Ureter (tissue), 1 donor: ENCODE results near the gene SMAD1. TPM values are rescaled to one million over a fixed set of nuclear protein-coding genes. Genes with fewer than 3 reads are reported as not detected.

Experiments
- DNase-seq: peaks from one replicate; pipeline ENCODE4 v3.0.0-alpha.2; 2020; ENCODE audit warnings: low spot score
- total RNA-seq: library from RNA; stranded (reverse); gene quantifications from one replicate; pipeline ENCODE4 v1.2.4, GENCODE V29; 2023
- donor health status: DM: yes; HTN: yes; CAD: no.

SMAD1 gene
- 43.7 TPM for total RNA-seq

- peak; percentile 85 for DNase-seq
Observed at GRCh38 chr4:145481164-145481941, at the start of gene SMAD1. SMAD1 (plus strand) TSS chr4:145481853; CDS start chr4:145514614, 32,761 bp downstream.

- no peak for DNase-seq
Observed at GRCh38 chr4:145433684-145434083, 48.0 kb upstream of the SMAD1 start.

GRCh38 chr4:145435646-145436045, 46.0 kb upstream of the SMAD1 start:
- DNase-seq, result no peak

- no peak for DNase-seq
Observed at GRCh38 chr4:145436114-145436513, 45.5 kb upstream of the SMAD1 start.

GRCh38 chr4:145436796-145437195, 44.9 kb upstream of the SMAD1 start:
- DNase-seq, result no peak

GRCh38 chr4:145437466-145437865, 44.2 kb upstream of the SMAD1 start:
- DNase-seq, result no peak

GRCh38 chr4:145438298-145438697, 43.4 kb upstream of the SMAD1 start:
- no peak for DNase-seq

- no peak for DNase-seq
Observed at GRCh38 chr4:145440292-145441007, 41.2 kb upstream of the SMAD1 start.

- no peak for DNase-seq
Observed at GRCh38 chr4:145446184-145446583, 35.5 kb upstream of the SMAD1 start.

GRCh38 chr4:145451895-145452294, 29.8 kb upstream of the SMAD1 start:
- DNase-seq, result no peak

GRCh38 chr4:145452447-145453162, 29.0 kb upstream of the SMAD1 start:
- no peak for DNase-seq

- no peak for DNase-seq
Observed at GRCh38 chr4:145453163-145453520, 28.5 kb upstream of the SMAD1 start.

- no peak for DNase-seq
Observed at GRCh38 chr4:145473203-145473602, 8.4 kb upstream of the SMAD1 start.

- DNase-seq, result no peak
Observed at GRCh38 chr4:145480257-145480656, 1.4 kb upstream of the SMAD1 start.

- no peak for DNase-seq
Observed at GRCh38 chr4:145481942-145482208, 222 bp downstream of the SMAD1 start.

GRCh38 chr4:145482209-145483037, 770 bp downstream of the SMAD1 start:
- peak; percentile 59 for DNase-seq

- DNase-seq, result no peak
Observed at GRCh38 chr4:145483514-145483913, 1.9 kb downstream of the SMAD1 start.

- no peak for DNase-seq
Observed at GRCh38 chr4:145484225-145484846, 2.7 kb downstream of the SMAD1 start.

GRCh38 chr4:145485120-145485519, 3.5 kb downstream of the SMAD1 start:
- no peak for DNase-seq

GRCh38 chr4:145486603-145487002, 5.0 kb downstream of the SMAD1 start:
- DNase-seq, result no peak

- DNase-seq, result no peak
Observed at GRCh38 chr4:145487631-145488030, 6.0 kb downstream of the SMAD1 start.

- DNase-seq, result no peak
Observed at GRCh38 chr4:145488310-145488709, 6.7 kb downstream of the SMAD1 start.
